Neural cell (in vitro differentiated cells): ENCODE measurements around the gene METTL16. TPM values are rescaled to one million over a fixed set of nuclear protein-coding genes. Genes with fewer than 3 reads are reported as not detected.
"Not testable (repeated sequence)": the region's sequence is repeated elsewhere in the genome, so short reads cannot be mapped to it uniquely, and the experiment has no call there.

Source experiments
- H2AFZ ChIP-seq: fragments of 200-600, 300-800 bp; sonication (generic), shearing (Covaris generic); 2 replicates; pipeline ENCODE4 v1.6.0; 2014; ENCODE audit warnings: low read depth, mild to moderate bottlenecking, antibody characterized with exemption, low read length, moderate library complexity
- H3F3A ChIP-seq: fragments of 200-600 bp; shearing (Covaris generic); 2 replicates; pipeline ENCODE4 v1.6.1; 2016; ENCODE audit warnings: mild to moderate bottlenecking, moderate library complexity, mixed read lengths, antibody characterized with exemption, low read length; ENCODE audit not compliant: insufficient read depth, poor library complexity, severe bottlenecking
- H3K27ac ChIP-seq: fragments of 200-600, 300-800 bp; sonication (generic), shearing (Covaris generic); 2 replicates; pipeline ENCODE4 v1.5.1; 2014; ENCODE audit warnings: mild to moderate bottlenecking, low read length, moderate library complexity
- H3K27me3 ChIP-seq: fragments of 300-800, 200-600 bp; sonication (generic), shearing (Covaris generic); 2 replicates; pipeline ENCODE4 v1.6.0; 2014; ENCODE audit warnings: mild to moderate bottlenecking, low read depth, low read length, moderate library complexity; ENCODE audit not compliant: insufficient read depth
- H3K36me3 ChIP-seq: fragments of 300-800, 200-600 bp; sonication (generic), shearing (Covaris generic); 2 replicates; pipeline ENCODE4 v1.5.1; 2014; ENCODE audit warnings: mild to moderate bottlenecking, antibody characterized with exemption, low read length, moderate library complexity; ENCODE audit not compliant: insufficient read depth
- H3K4me2 ChIP-seq: fragments of 300-800, 200-600 bp; sonication (generic), shearing (Covaris generic); 2 replicates; pipeline ENCODE4 v1.6.0; 2014; ENCODE audit warnings: mild to moderate bottlenecking, low read length
- H3K4me3 ChIP-seq: fragments of 300-800, 200-600 bp; sonication (generic), shearing (Covaris generic); 2 replicates; pipeline ENCODE4 v1.5.1; 2014; ENCODE audit warnings: mild to moderate bottlenecking, low read length, moderate library complexity
- H3K79me2 ChIP-seq: fragments of 200-600 bp; shearing (Covaris generic); replicated peaks from 2 replicates; pipeline ENCODE4 v1.6.0; 2014; ENCODE audit warnings: mild to moderate bottlenecking, low read length, moderate library complexity; ENCODE audit not compliant: insufficient read depth
- H3K9ac ChIP-seq: fragments of 300-800, 200-600 bp; sonication (generic), shearing (Covaris generic); 2 replicates; pipeline ENCODE4 v1.6.1; 2016; ENCODE audit warnings: mild to moderate bottlenecking, low read length, mixed read lengths
- H3K9me2 ChIP-seq: fragments of 200-600 bp; shearing (Covaris generic); 2 replicates; pipeline ENCODE4 v1.6.1; 2016; ENCODE audit warnings: mild to moderate bottlenecking, low read length, mixed read lengths; ENCODE audit not compliant: insufficient read depth
- H3K9me3 ChIP-seq: fragments of 200-600, 300-800 bp; sonication (generic), shearing (Covaris generic); 2 replicates; pipeline ENCODE4 v1.6.1; 2016; ENCODE audit warnings: mild to moderate bottlenecking, mixed run types, low read length, moderate library complexity, mixed read lengths
- H4K20me1 ChIP-seq: fragments of 200-600 bp; shearing (Covaris generic); 2 replicates; pipeline ENCODE4 v1.6.1; 2016; ENCODE audit warnings: mild to moderate bottlenecking, mixed run types; ENCODE audit not compliant: insufficient read depth
- CTCF ChIP-seq: fragments of 450-650 bp; IDR thresholded peaks from 2 replicates; pipeline ENCODE4 v1.5.1; 2014; ENCODE audit warnings: antibody characterized with exemption, mild to moderate bottlenecking, moderate library complexity; ENCODE audit not compliant: poor library complexity, severe bottlenecking
- EP300 ChIP-seq: fragments of 450-650 bp; conservative IDR thresholded peaks from 2 replicates; pipeline ENCODE4 v1.6.1; 2014; ENCODE audit warnings: antibody characterized with exemption, mild to moderate bottlenecking, moderate library complexity; ENCODE audit not compliant: poor library complexity, severe bottlenecking
- EZH2 ChIP-seq: fragments of 200-600, 300-800 bp; shearing (Covaris generic), sonication (generic); IDR thresholded peaks from 2 replicates; pipeline ENCODE4 v1.6.1; 2014; ENCODE audit warnings: antibody characterized with exemption, low read length, borderline replicate concordance, mild to moderate bottlenecking; ENCODE audit not compliant: insufficient read depth, poor library complexity, severe bottlenecking
- MXI1 ChIP-seq: fragments of 450-650 bp; conservative IDR thresholded peaks from 2 replicates; pipeline ENCODE4 v1.6.1; 2014; ENCODE audit warnings: antibody characterized with exemption, mild to moderate bottlenecking; ENCODE audit not compliant: poor library complexity, severe bottlenecking
- POLR2AphosphoS5 ChIP-seq: IDR thresholded peaks from 2 replicates; pipeline ENCODE4 v1.6.1; 2012
- RAD21 ChIP-seq: fragments of 450-650 bp; conservative IDR thresholded peaks from 2 replicates; pipeline ENCODE4 v1.6.1; 2014; ENCODE audit warnings: antibody characterized with exemption, mild to moderate bottlenecking, moderate library complexity
- REST ChIP-seq: IDR thresholded peaks from 2 replicates; pipeline ENCODE4 v1.6.1; 2012; ENCODE audit warnings: borderline replicate concordance
- SMC3 ChIP-seq: fragments of 450-650 bp; conservative IDR thresholded peaks from 2 replicates; pipeline ENCODE4 v1.6.1; 2014; ENCODE audit warnings: antibody characterized with exemption, mild to moderate bottlenecking, moderate library complexity; ENCODE audit not compliant: poor library complexity
- TAF1 ChIP-seq: IDR thresholded peaks from 2 replicates; pipeline ENCODE4 v1.6.1; 2012; ENCODE audit warnings: low read depth
- polyA plus RNA-seq: library from polyadenylated mRNA; depleted of rRNA; stranded (reverse); fragments of >200 nt; gene quantifications from 2 replicates; pipeline ENCODE4 v1.2.3, GENCODE V29; 2014

METTL16 gene
- polyA plus RNA-seq, 1 donor from 2014 or later = 20.3 TPM

- Histone ChIP-seq H3K9me3 (no peaks in the 10 kb centered on the region), H3K9me2 (no peaks in the 10 kb centered on the region), H3K27ac (no peak overlapping the region), H3K36me3 (no peaks in the 10 kb centered on the region), H3K4me2 (no peak overlapping the region), H2AFZ (no peak overlapping the region), H3K79me2 (no peaks in the 10 kb centered on the region), H3F3A (no peaks in the 10 kb centered on the region), H4K20me1 (no peaks in the 10 kb centered on the region), H3K4me3 (no peak overlapping the region), H3K9ac (no peak overlapping the region), H3K27me3 (no peaks in the 10 kb centered on the region)
- no peak for TF ChIP-seq SMC3
- TF ChIP-seq POLR2AphosphoS5 = no peak
- TF ChIP-seq MXI1 = no peak
- no peak for TF ChIP-seq TAF1
- TF ChIP-seq REST = no peak
- no peak for TF ChIP-seq RAD21
- TF ChIP-seq EP300 = no peak
- no peak for TF ChIP-seq CTCF
- TF ChIP-seq EZH2 = no peak
Measured at GRCh38 chr17:2449486-2449885, 62.2 kb downstream of the METTL16 start.

- H3K4me3 ChIP-seq, H3K9me2 ChIP-seq, H3F3A ChIP-seq, H3K27ac ChIP-seq, H3K36me3 ChIP-seq, H3K9ac ChIP-seq, H3K9me3 ChIP-seq, H4K20me1 ChIP-seq, H2AFZ ChIP-seq, H3K27me3 ChIP-seq, H3K4me2 ChIP-seq, H3K79me2 ChIP-seq: not testable (repeated sequence)
Measured at GRCh38 chr17:2447479-2447878, 64.2 kb downstream of the METTL16 start.

GRCh38 chr17:2445638-2446037, 66.0 kb downstream of the METTL16 start:
- Histone ChIP-seq H3K27ac (no peak overlapping the region), H3K4me3 (no peak overlapping the region), H3K9me2 (no peaks in the 10 kb centered on the region), H3F3A (no peaks in the 10 kb centered on the region), H3K36me3 (peaks cover 6% of the 10 kb centered on the region), H3K9me3 (no peaks in the 10 kb centered on the region), H4K20me1 (no peaks in the 10 kb centered on the region), H3K4me2 (no peak overlapping the region), H3K27me3 (no peaks in the 10 kb centered on the region), H3K79me2 (no peaks in the 10 kb centered on the region), H2AFZ (no peak overlapping the region), H3K9ac (no peak overlapping the region)
- TF ChIP-seq REST = no peak
- no peak for TF ChIP-seq TAF1
- TF ChIP-seq CTCF = no peak
- TF ChIP-seq MXI1 = no peak
- TF ChIP-seq EZH2 = no peak
- no peak for TF ChIP-seq RAD21
- TF ChIP-seq EP300 = no peak
- no peak for TF ChIP-seq POLR2AphosphoS5
- TF ChIP-seq SMC3 = no peak
